Smooth muscle cell (in vitro differentiated cells): ENCODE measurements around the gene PFAS. TPM values are rescaled to one million over a fixed set of nuclear protein-coding genes. Genes with fewer than 3 reads are reported as not detected.
"Not testable (repeated sequence)": the region's sequence is repeated elsewhere in the genome, so short reads cannot be mapped to it uniquely, and the experiment has no call there.

Experiments
- DNase-seq: peaks from one replicate; lab custom pipeline; 2025; ENCODE audit not compliant: unreplicated experiment; lab: John Stamatoyannopoulos, UW
- H2AFZ ChIP-seq: fragments of 200-600 bp; sonication (generic); 2 replicates; pipeline ENCODE4 v1.6.0; 2016; ENCODE audit warnings: antibody characterized with exemption, low read depth, mild to moderate bottlenecking
- H3F3A ChIP-seq: fragments of 200-600 bp; sonication (generic); 2 replicates; pipeline ENCODE4 v1.6.0; 2017; ENCODE audit warnings: antibody characterized with exemption, low read depth
- H3K27ac ChIP-seq: fragments of 200-600 bp; sonication (generic); 2 replicates; pipeline ENCODE4 v1.5.1; 2016; ENCODE audit warnings: low read depth, mild to moderate bottlenecking
- H3K27me3 ChIP-seq: fragments of 200-600 bp; sonication (generic); 2 replicates; pipeline ENCODE4 v1.6.1; 2016; ENCODE audit warnings: low read depth, mild to moderate bottlenecking
- H3K36me3 ChIP-seq: fragments of 200-600 bp; sonication (generic); 2 replicates; pipeline ENCODE4 v1.5.1; 2016; ENCODE audit warnings: low read depth
- H3K4me1 ChIP-seq: fragments of 200-600 bp; sonication (generic); 2 replicates; pipeline ENCODE4 v1.5.1; 2016; ENCODE audit warnings: low read depth
- H3K4me2 ChIP-seq: fragments of 200-600 bp; sonication (generic); 2 replicates; pipeline ENCODE4 v1.6.0; 2016; ENCODE audit warnings: mild to moderate bottlenecking
- H3K4me3 ChIP-seq: fragments of 200-600 bp; sonication (generic); 2 replicates; pipeline ENCODE4 v1.5.1; 2016; ENCODE audit warnings: mild to moderate bottlenecking
- H3K79me2 ChIP-seq: fragments of 200-600 bp; sonication (generic); 2 replicates; pipeline ENCODE4 v1.6.0; 2016; ENCODE audit warnings: low read depth, mild to moderate bottlenecking
- H3K9ac ChIP-seq: fragments of 200-600 bp; sonication (generic); 2 replicates; pipeline ENCODE4 v1.6.0; 2016; ENCODE audit warnings: low read depth
- H3K9me3 ChIP-seq: fragments of 200-600 bp; sonication (generic); replicated peaks from 2 replicates; pipeline ENCODE4 v1.5.1; 2016; ENCODE audit warnings: low read depth
- H4K20me1 ChIP-seq: fragments of 200-600 bp; sonication (generic); 2 replicates; pipeline ENCODE4 v1.6.0; 2016; ENCODE audit warnings: low read depth
- CTCF ChIP-seq: fragments of 200-600 bp; sonication (generic); IDR thresholded peaks from 2 replicates; pipeline ENCODE4 v1.5.1; 2017; ENCODE audit warnings: borderline replicate concordance, mild to moderate bottlenecking, antibody characterized with exemption; ENCODE audit not compliant: insufficient read depth, poor library complexity, severe bottlenecking
- WGBS: methylation state at CpG from one replicate; pipeline ENCODE4 v1.1.7; 2016; ENCODE audit warnings: low lambda C conversion rate; 5-methylcytosine and 5-hydroxymethylcytosine counted together
- polyA plus RNA-seq: library from polyadenylated mRNA; unstranded; fragments of >200 nt; fragmentation: Nextera tagmentation; extraction: Ambion mirVana; gene quantifications from 2 replicates; pipeline ENCODE4 v1.2.1, GENCODE V29; 2016
- total RNA-seq: library from RNA; depleted of rRNA; stranded (reverse); fragments of >200 nt; gene quantifications from 2 replicates; pipeline ENCODE4 v1.2.3, GENCODE V29; 2014

PFAS gene
- total and polyA plus RNA-seq, 2 experiments from 2014 or later: 9.9 to 12.8 TPM

- no peak for TF ChIP-seq CTCF
- H4K20me1 ChIP-seq: no peaks in the 10 kb centered on the region
- H3K36me3 ChIP-seq: no peaks in the 10 kb centered on the region
- DNase-seq: no peak
- peaks cover 3% of the 10 kb centered on the region for H3F3A ChIP-seq
- H3K9ac ChIP-seq: peak overlapping the region; percentile 81
- H3K27ac ChIP-seq: peak overlapping the region; percentile 91
- WGBS: 11% methylated on average over 10 of the region's 10 CpGs
- H3K4me1 ChIP-seq: peaks cover 8% of the 10 kb centered on the region
- peak overlapping the region; percentile 46 for H2AFZ ChIP-seq
- H3K79me2 ChIP-seq: peaks cover 29% of the 10 kb centered on the region
- H3K4me3 ChIP-seq: peak overlapping the region; percentile 64
- H3K9me3 ChIP-seq: no peaks in the 10 kb centered on the region
- no peaks in the 10 kb centered on the region for H3K27me3 ChIP-seq
- peak overlapping the region; percentile 98 for H3K4me2 ChIP-seq
Observed at GRCh38 chr17:8249621-8250500, 772 bp downstream of the PFAS start.

- H4K20me1 ChIP-seq, H3K36me3 ChIP-seq, H3K9ac ChIP-seq, H2AFZ ChIP-seq, H3K4me2 ChIP-seq, H3K4me1 ChIP-seq, H3K27me3 ChIP-seq, H3K9me3 ChIP-seq, H3F3A ChIP-seq, H3K27ac ChIP-seq, H3K4me3 ChIP-seq, DNase-seq: not testable (repeated sequence)
- peaks cover 29% of the 10 kb centered on the region for H3K79me2 ChIP-seq
- WGBS: 83% methylated on average over 2 of the region's 2 CpGs
Observed at GRCh38 chr17:8251411-8251810, 2.3 kb downstream of the PFAS start.

DNA sequence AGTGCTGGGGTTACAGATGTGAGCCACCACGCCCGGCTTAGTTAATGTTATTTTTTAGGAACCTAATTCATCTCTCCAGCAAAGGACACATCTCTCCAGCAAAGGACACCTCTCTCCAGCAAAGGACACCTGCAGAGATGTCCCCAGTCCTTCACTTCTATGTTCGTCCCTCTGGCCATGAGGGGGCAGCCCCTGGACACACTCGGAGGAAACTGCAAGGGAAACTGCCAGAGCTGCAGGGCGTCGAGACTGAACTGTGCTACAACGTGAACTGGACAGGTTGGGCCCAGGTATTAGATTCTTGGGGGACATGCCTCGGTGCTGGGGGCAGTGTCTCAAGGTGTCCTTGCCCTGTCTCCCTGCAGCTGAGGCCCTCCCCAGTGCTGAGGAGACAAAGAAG lies 4.7 kb downstream of the PFAS start:
- Histone ChIP-seq H2AFZ (no peak overlapping the region), H3K4me1 (peaks cover 8% of the 10 kb centered on the region), H3K9me3 (no peaks in the 10 kb centered on the region), H3K9ac (no peak overlapping the region), H3K36me3 (peaks cover 3% of the 10 kb centered on the region), H3K27ac (no peak overlapping the region), H3K27me3 (no peaks in the 10 kb centered on the region), H3K4me3 (no peak overlapping the region), H3K4me2 (no peak overlapping the region), H3K79me2 (peaks cover 29% of the 10 kb centered on the region), H3F3A (no peaks in the 10 kb centered on the region), H4K20me1 (no peaks in the 10 kb centered on the region)
- no peak for DNase-seq
- WGBS: 93% methylated on average over 8 of the region's 8 CpGs
- no peak for TF ChIP-seq CTCF

- no peak overlapping the region for H3K9ac ChIP-seq
- no peaks in the 10 kb centered on the region for H3F3A ChIP-seq
- H3K9me3 ChIP-seq: no peaks in the 10 kb centered on the region
- H3K27me3 ChIP-seq: no peaks in the 10 kb centered on the region
- H4K20me1 ChIP-seq: no peaks in the 10 kb centered on the region
- no peak for TF ChIP-seq CTCF
- H2AFZ ChIP-seq: no peak overlapping the region
- no peak overlapping the region for H3K27ac ChIP-seq
- DNase-seq: no peak
- peaks cover 4% of the 10 kb centered on the region for H3K36me3 ChIP-seq
- H3K4me3 ChIP-seq: no peak overlapping the region
- no peak overlapping the region for H3K4me2 ChIP-seq
- H3K4me1 ChIP-seq: peaks cover 4% of the 10 kb centered on the region
- 96% methylated on average over 11 of the region's 11 CpGs for WGBS
- peaks cover 24% of the 10 kb centered on the region for H3K79me2 ChIP-seq
Observed at GRCh38 chr17:8254881-8255280, 5.8 kb downstream of the PFAS start.
